IMR-90 (cell line): ENCODE results near the gene FBXO9. TPM values are rescaled to one million over a fixed set of nuclear protein-coding genes. Genes with fewer than 3 reads are reported as not detected.

Experiments
- ATAC-seq: fragments of 200-7000 bp; cut with Tn5 transposase; 2 replicates; pipeline ENCODE4 v1.9.1; 2020; ENCODE audit warnings: low read depth, mild to moderate bottlenecking, moderate library complexity
- BruUV-seq: library from RNA; stranded (reverse); fragments of 400-500 nt; replicated peaks from 2 replicates; lab custom pipeline; 2021; lab: Mats Ljungman, UMichigan
- CTCF ChIA-PET: fragments of 300-600 bp; formaldehyde crosslinking; extraction: SDS; loops from one replicate; lab custom pipeline; 2021; ENCODE audit warnings: antibody characterized with exemption; lab: Yijun Ruan, JAX
- POLR2A ChIA-PET: fragments of 300-600 bp; sonication (Branson Sonifier 250); formaldehyde crosslinking; loops from one replicate; lab custom pipeline; 2022; ENCODE audit warnings: antibody characterized with exemption; ENCODE audit not compliant: unreplicated experiment; lab: Charles Lee
- DNase-seq: peaks from one replicate; pipeline ENCODE4 v3.0.0; 2013
- H2AFZ ChIP-seq: replicated peaks from 2 replicates; pipeline ENCODE3; 2013; ENCODE audit warnings: low read length, mild to moderate bottlenecking; ENCODE audit not compliant: poor library complexity
- H2AK5ac ChIP-seq: 2 replicates; pipeline ENCODE4 v1.6.1; 2013; ENCODE audit warnings: low read depth, low read length, inconsistent platforms
- H2AK9ac ChIP-seq: replicated peaks from 2 replicates; pipeline ENCODE3; 2013; ENCODE audit warnings: mild to moderate bottlenecking, low read depth, low read length, moderate library complexity; ENCODE audit not compliant: poor library complexity
- H2BK120ac ChIP-seq: 2 replicates; pipeline ENCODE4 v1.6.1; 2013; ENCODE audit warnings: low read depth, low read length, inconsistent platforms
- H2BK15ac ChIP-seq: 3 replicates; pipeline ENCODE4 v1.6.1; 2013; ENCODE audit warnings: low read depth, low read length, inconsistent platforms
- H2BK20ac ChIP-seq: 2 replicates; pipeline ENCODE4 v1.6.1; 2013; ENCODE audit warnings: low read depth, mild to moderate bottlenecking, inconsistent platforms, low read length, moderate library complexity
- H2BK5ac ChIP-seq: 2 replicates; pipeline ENCODE4 v1.6.1; 2013; ENCODE audit warnings: mild to moderate bottlenecking, low read depth, low read length, inconsistent platforms; ENCODE audit not compliant: poor library complexity, severe bottlenecking
- H3K14ac ChIP-seq: replicated peaks from 2 replicates; pipeline ENCODE4 v1.6.1; 2013; ENCODE audit warnings: low read depth, low read length, inconsistent platforms
- H3K18ac ChIP-seq: 2 replicates; pipeline ENCODE4 v1.6.1; 2013; ENCODE audit warnings: low read depth, low read length, control low read depth
- H3K23ac ChIP-seq: 2 replicates; pipeline ENCODE4 v1.6.1; 2013; ENCODE audit warnings: low read depth, low read length, inconsistent platforms
- H3K27ac ChIP-seq: 2 replicates; pipeline ENCODE4 v1.5.1; 2013; ENCODE audit warnings: mild to moderate bottlenecking, control low read depth, low read length; ENCODE audit not compliant: insufficient read depth
- H3K27me3 ChIP-seq: 2 replicates; pipeline ENCODE4 v1.6.1; 2013; ENCODE audit warnings: low read length; ENCODE audit not compliant: control insufficient read depth, insufficient read depth
- H3K36me3 ChIP-seq: 2 replicates; pipeline ENCODE4 v1.6.1; 2013; ENCODE audit warnings: low read length, mixed read lengths; ENCODE audit not compliant: control insufficient read depth, insufficient read depth
- H3K4ac ChIP-seq: 2 replicates; pipeline ENCODE4 v1.6.1; 2013; ENCODE audit warnings: low read depth, low read length, inconsistent platforms
- H3K4me1 ChIP-seq: 2 replicates; pipeline ENCODE4 v1.6.1; 2013; ENCODE audit warnings: low read length, mixed read lengths; ENCODE audit not compliant: control insufficient read depth, insufficient read depth
- H3K4me2 ChIP-seq: 2 replicates; pipeline ENCODE4 v1.6.1; 2013; ENCODE audit warnings: low read depth, mild to moderate bottlenecking, control low read depth, low read length, moderate library complexity
- H3K4me3 ChIP-seq: 2 replicates; pipeline ENCODE4 v1.5.1; 2013; ENCODE audit warnings: low read depth, mild to moderate bottlenecking, control low read depth, low read length, moderate library complexity; ENCODE audit not compliant: insufficient read depth
- H3K56ac ChIP-seq: 2 replicates; pipeline ENCODE4 v1.6.1; 2013; ENCODE audit warnings: low read length, inconsistent platforms; ENCODE audit not compliant: insufficient read depth; ENCODE audit errors: extremely low read depth
- H3K79me1 ChIP-seq, 2 experiments: 2 replicates each; pipeline ENCODE4 v1.6.1; 2013; ENCODE audit warnings: low read length in 2 of 2, inconsistent platforms in 1 of 2, low read depth in 1 of 2
- H3K9ac ChIP-seq: 2 replicates; pipeline ENCODE4 v1.6.1; 2013; ENCODE audit warnings: low read depth, low read length, control low read depth
- H3K9me1 ChIP-seq: 2 replicates; pipeline ENCODE4 v1.6.1; 2013; ENCODE audit warnings: low read length, inconsistent platforms; ENCODE audit not compliant: insufficient read depth
- H3K9me3 ChIP-seq: 2 replicates; pipeline ENCODE4 v1.6.1; 2013; ENCODE audit warnings: low read length; ENCODE audit not compliant: control insufficient read depth, insufficient read depth
- H4K20me1 ChIP-seq: 2 replicates; pipeline ENCODE4 v1.6.1; 2013; ENCODE audit warnings: low read length, inconsistent platforms; ENCODE audit not compliant: insufficient read depth
- H4K5ac ChIP-seq: 2 replicates; pipeline ENCODE4 v1.6.1; 2013; ENCODE audit warnings: mild to moderate bottlenecking, low read depth, low read length, control low read depth
- H4K8ac ChIP-seq, 2 experiments: 2 replicates each; pipeline ENCODE4 v1.6.1; 2013; ENCODE audit warnings: low read depth in 2 of 2, low read length in 2 of 2, control low read depth in 1 of 2, inconsistent platforms in 1 of 2
- H4K91ac ChIP-seq: 2 replicates; pipeline ENCODE4 v1.6.1; 2013; ENCODE audit warnings: low read depth, low read length, inconsistent platforms; ENCODE audit not compliant: insufficient read depth
- BHLHE40 ChIP-seq: fragments of 150-350 bp; IDR thresholded peaks from 2 replicates; pipeline ENCODE4 v1.6.1; 2016; ENCODE audit warnings: mild to moderate bottlenecking, low read depth, low read length
- CHD1 ChIP-seq: IDR thresholded peaks from 2 replicates; pipeline ENCODE4 v1.6.1; 2012; ENCODE audit warnings: low read depth, low read length, improper control_type of control experiment
- FOS ChIP-seq: fragments of 150-350 bp; IDR thresholded peaks from 2 replicates; pipeline ENCODE4 v1.6.1; 2016; ENCODE audit warnings: low read depth, low read length
- POLR2A ChIP-seq: IDR thresholded peaks from 2 replicates; pipeline ENCODE4 v1.6.1; 2012; ENCODE audit warnings: mild to moderate bottlenecking, low read depth, low read length
- WGBS, 2 experiments: methylation state at CpG; one replicate each; pipeline versions ENCODE4 v1.1.5 to v1.1.7; 2013; ENCODE audit warnings: missing lambda C conversion rate in 2 of 2; ENCODE audit not compliant: insufficient read length in 1 of 2; ENCODE audit errors: extremely low coverage in 2 of 2; 5-methylcytosine and 5-hydroxymethylcytosine counted together
- dilution Hi-C: fragments of 300-500 bp; cut with HindIII; formaldehyde crosslinking; loops from one replicate; pipeline ENCODE4 v1.14.3; 2018; ENCODE audit warnings: low sequenced_read_pairs; ENCODE audit not compliant: unreplicated experiment
- in situ Hi-C: fragments of 300-500 bp; cut with MboI; formaldehyde crosslinking; loops from 3 replicates; pipeline ENCODE4 v1.14.3; 2019; ENCODE audit warnings: low sequenced_read_pairs, inconsistent platforms, mixed read lengths
- intact Hi-C: fragments of 100-400 bp; cut with micrococcal nuclease; formaldehyde crosslinking; loops from 2 replicates; pipeline ENCODE4 v1.10.0; 2022
- polyA plus RNA-seq, 3 experiments: library from polyadenylated mRNA; depleted of rRNA; stranded (reverse); fragments of >200 nt; gene quantifications; 2 replicates each; pipeline ENCODE4 v1.2.3, GENCODE V29; 2012; ENCODE audit warnings: low replicate concordance in 1 of 3
- total RNA-seq: library from RNA; depleted of rRNA; stranded (reverse); fragments of >200 nt; gene quantifications from 2 replicates; pipeline ENCODE4 v1.2.3, GENCODE V29; 2012
- TF ChIP-seq, protein P1 (sequence below): fragments of 150-350 bp; IDR thresholded peaks from 2 replicates; pipeline ENCODE4 v1.6.1; 2016; ENCODE audit warnings: low read depth, mild to moderate bottlenecking, low read length, moderate library complexity, borderline replicate concordance

FBXO9 gene
- total and polyA plus RNA-seq, 2 of the 4 experiments (the other 2 are of a cell fraction): 49.6 to 65.9 TPM

DNA sequence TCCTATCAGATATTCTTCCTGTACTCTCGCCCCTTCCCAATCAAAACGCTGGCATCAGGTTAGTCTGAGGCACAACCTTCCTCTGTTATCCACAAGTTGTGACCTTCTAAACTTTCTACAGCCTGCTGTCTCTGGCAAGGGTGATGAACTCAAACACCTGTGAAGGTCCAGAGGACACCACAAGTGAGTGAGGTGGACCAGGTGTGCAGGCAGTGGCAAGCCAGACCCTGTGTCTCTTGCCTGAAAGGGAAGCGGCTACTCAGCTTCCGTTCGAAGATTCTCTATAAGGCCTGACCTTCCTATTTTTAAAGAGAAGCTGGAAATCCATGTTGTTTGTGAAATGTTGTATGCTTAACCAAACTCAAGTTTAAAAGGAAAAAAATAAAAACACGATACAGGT, 46.7 kb downstream of the FBXO9 start:
- in situ Hi-C loops: no loop called here
- H3K4me2 ChIP-seq: no peak overlapping the region
- H4K20me1 ChIP-seq: no peaks in the 10 kb centered on the region
- DNase-seq (no peak), ATAC-seq (no peak)
- intact Hi-C loops: no loop called here
- peaks cover 2% of the 10 kb centered on the region; the same call in 1 of the 2 replicates for H3K4me1 ChIP-seq
- H2BK5ac ChIP-seq: no peak overlapping the region
- CTCF ChIA-PET: no interaction called here
- no peak overlapping the region for H2BK120ac ChIP-seq
- H3K14ac ChIP-seq: no peak overlapping the region
- 83% methylated on average over 1 of the region's 6 CpGs; no CpG with 5 or more reads in 1 of the 2 experiments for WGBS, 2 experiments
- dilution Hi-C loops: no loop called here
- no peak overlapping the region for H2BK20ac ChIP-seq
- no peak overlapping the region for H3K27ac ChIP-seq
- H3K4ac ChIP-seq: no peak overlapping the region
- no TSS peak for BruUV-seq
- no peak overlapping the region for H2AK9ac ChIP-seq
- TF ChIP-seq, protein P1, sequence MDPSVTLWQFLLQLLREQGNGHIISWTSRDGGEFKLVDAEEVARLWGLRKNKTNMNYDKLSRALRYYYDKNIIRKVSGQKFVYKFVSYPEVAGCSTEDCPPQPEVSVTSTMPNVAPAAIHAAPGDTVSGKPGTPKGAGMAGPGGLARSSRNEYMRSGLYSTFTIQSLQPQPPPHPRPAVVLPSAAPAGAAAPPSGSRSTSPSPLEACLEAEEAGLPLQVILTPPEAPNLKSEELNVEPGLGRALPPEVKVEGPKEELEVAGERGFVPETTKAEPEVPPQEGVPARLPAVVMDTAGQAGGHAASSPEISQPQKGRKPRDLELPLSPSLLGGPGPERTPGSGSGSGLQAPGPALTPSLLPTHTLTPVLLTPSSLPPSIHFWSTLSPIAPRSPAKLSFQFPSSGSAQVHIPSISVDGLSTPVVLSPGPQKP: no peak
- TF ChIP-seq CHD1 (no peak), POLR2A (no peak), BHLHE40 (no peak), FOS (no peak)
- H4K8ac ChIP-seq: no peak overlapping the region
- H3K56ac ChIP-seq: no peak overlapping the region
- no peak overlapping the region for H2BK15ac ChIP-seq
- H3K23ac ChIP-seq: no peak overlapping the region
- H3K36me3 ChIP-seq: no peaks in the 10 kb centered on the region
- peaks cover 3% of the 10 kb centered on the region; the same call in 1 of the 2 replicates for H3K9me3 ChIP-seq
- POLR2A ChIA-PET: no interaction called here
- no peak overlapping the region for H4K91ac ChIP-seq
- peaks cover 2% of the 10 kb centered on the region; the same call in 1 of the 2 replicates for H3K9me1 ChIP-seq
- no peak overlapping the region for H2AFZ ChIP-seq
- no peak overlapping the region for H3K4me3 ChIP-seq
- no peak overlapping the region for H4K5ac ChIP-seq
- no peak overlapping the region for H3K18ac ChIP-seq
- H3K79me1 ChIP-seq: no peaks in the 10 kb centered on the region
- H2AK5ac ChIP-seq: no peak overlapping the region
- H3K27me3 ChIP-seq: peaks cover 19% of the 10 kb centered on the region
- no peak overlapping the region for H3K9ac ChIP-seq
